HG03196 (cell line): ENCODE results near the gene GMEB2.

Experiments
- ATAC-seq: cut with Tn5 transposase; IDR thresholded peaks from one replicate; pipeline ENCODE4 v1.9.1; 2021; ENCODE audit not compliant: unreplicated experiment

Gene GMEB2

GRCh38 chr20:63547725-63548480 lies 79.0 kb downstream of the GMEB2 start, which contains the start of gene SRMS:
Gene SRMS (minus strand): TSS chr20:63547749. CDS start chr20:63547463, 286 bp downstream.
- no peak for ATAC-seq

GRCh38 chr20:63546956-63547724 lies 79.8 kb downstream of the GMEB2 start:
- ATAC-seq: no peak

- ATAC-seq: no peak
These were observed 80.5 kb downstream of the GMEB2 start for GRCh38 chr20:63546256-63546955.

- ATAC-seq: no peak
These were observed 81.1 kb downstream of the GMEB2 start for GRCh38 chr20:63545814-63546213.

GRCh38 chr20:63544958-63545516 lies 81.9 kb downstream of the GMEB2 start:
- ATAC-seq: no peak

- ATAC-seq: no peak
These were observed 82.5 kb downstream of the GMEB2 start for GRCh38 chr20:63544241-63544957.

GRCh38 chr20:63543733-63544132 lies 83.2 kb downstream of the GMEB2 start:
- no peak for ATAC-seq

GRCh38 chr20:63543131-63543530 lies 83.8 kb downstream of the GMEB2 start:
- ATAC-seq: no peak

- ATAC-seq: no peak
These were observed 84.2 kb downstream of the GMEB2 start for GRCh38 chr20:63542696-63543095.

- no peak for ATAC-seq
These were observed 84.8 kb downstream of the GMEB2 start for GRCh38 chr20:63542031-63542559.

GRCh38 chr20:63541371-63541770 lies 85.5 kb downstream of the GMEB2 start:
- no peak for ATAC-seq

- no peak for ATAC-seq
These were observed 86.3 kb downstream of the GMEB2 start for GRCh38 chr20:63540417-63541186.

GRCh38 chr20:63539441-63540370 lies 87.2 kb downstream of the GMEB2 start:
- no peak for ATAC-seq

- ATAC-seq: no peak
These were observed 87.8 kb downstream of the GMEB2 start for GRCh38 chr20:63539092-63539430.

GRCh38 chr20:63538204-63539091 lies 88.5 kb downstream of the GMEB2 start:
- ATAC-seq: no peak
